LHCN-M2 (cell line): ENCODE results near the gene M1AP. TPM values are rescaled to one million over a fixed set of nuclear protein-coding genes. Genes with fewer than 3 reads are reported as not detected.
A peak's percentile ranks its signal among the peaks of the same experiment; 100 is the strongest.

Source experiments
- DNase-seq: peaks from one replicate; pipeline ENCODE4 v3.0.0-alpha.2; 2012; ENCODE audit warnings: low read depth
- total RNA-seq: library from RNA; depleted of rRNA; stranded (reverse); fragments of >200 nt; gene quantifications from 2 replicates; pipeline ENCODE4 v1.2.3, GENCODE V29; 2014

The M1AP gene
- total RNA-seq, 1 experiment from 2014 or later = not detected

GRCh38 chr2:74548900-74549826, 99.0 kb downstream of the M1AP start:
- peak; percentile 47 for DNase-seq

GRCh38 chr2:74548285-74548899, 99.7 kb downstream of the M1AP start:
- DNase-seq = no peak

GRCh38 chr2:74546004-74546403, 102.1 kb downstream of the M1AP start:
- DNase-seq = no peak

GRCh38 chr2:74544634-74545033, 103.5 kb downstream of the M1AP start:
- DNase-seq = no peak

- no peak for DNase-seq
Measured at GRCh38 chr2:74542978-74543377, 105.2 kb downstream of the M1AP start.

- no peak for DNase-seq
Measured at GRCh38 chr2:74540291-74540690, 107.8 kb downstream of the M1AP start.

GRCh38 chr2:74538881-74539339, 109.2 kb downstream of the M1AP start:
- no peak for DNase-seq

GRCh38 chr2:74537140-74537539, 111.0 kb downstream of the M1AP start:
- DNase-seq = no peak

- DNase-seq = no peak
Measured at GRCh38 chr2:74536166-74536950, 111.8 kb downstream of the M1AP start.

- no peak for DNase-seq
Measured at GRCh38 chr2:74535440-74535965, 112.6 kb downstream of the M1AP start.

GRCh38 chr2:74534411-74534810, 113.7 kb downstream of the M1AP start:
- no peak for DNase-seq

GRCh38 chr2:74533464-74533863, 114.7 kb downstream of the M1AP start:
- no peak for DNase-seq

- DNase-seq = peak; percentile 57
Measured at GRCh38 chr2:74532222-74532621, 115.9 kb downstream of the M1AP start.

GRCh38 chr2:74531666-74532065, 116.5 kb downstream of the M1AP start:
- DNase-seq = no peak

GRCh38 chr2:74530239-74531187, 117.6 kb downstream of the M1AP start:
- peak; percentile 31 for DNase-seq

- peak; percentile 99 for DNase-seq
Measured at GRCh38 chr2:74529357-74530238, 118.5 kb downstream of the M1AP start, which contains the start of the genes AUP1 and HTRA2. TSS of gene AUP1 (minus strand) at chr2:74529706. CDS start at chr2:74529629, 77 bp downstream. TSS of gene HTRA2 (plus strand) at chr2:74529933. CDS start at chr2:74530007, 74 bp downstream.

- no peak for DNase-seq
Measured at GRCh38 chr2:74528600-74529356, 119.4 kb downstream of the M1AP start.

GRCh38 chr2:74527741-74528140, 120.4 kb downstream of the M1AP start:
- DNase-seq = no peak
